Stimulated activated naive CD4-positive, alpha-beta T cell treated with Interleukin-2 at 50 U/mL for 16 hours (primary cell): ENCODE data around the gene SERPINA5.
"Not testable (repeated sequence)": the region's sequence is repeated elsewhere in the genome, so short reads cannot be mapped to it uniquely, and the experiment has no call there.

ENCODE experiments used
- DNase-seq: peaks from one replicate; lab custom pipeline; 2025; lab: John Stamatoyannopoulos, UW

The SERPINA5 gene

DNA sequence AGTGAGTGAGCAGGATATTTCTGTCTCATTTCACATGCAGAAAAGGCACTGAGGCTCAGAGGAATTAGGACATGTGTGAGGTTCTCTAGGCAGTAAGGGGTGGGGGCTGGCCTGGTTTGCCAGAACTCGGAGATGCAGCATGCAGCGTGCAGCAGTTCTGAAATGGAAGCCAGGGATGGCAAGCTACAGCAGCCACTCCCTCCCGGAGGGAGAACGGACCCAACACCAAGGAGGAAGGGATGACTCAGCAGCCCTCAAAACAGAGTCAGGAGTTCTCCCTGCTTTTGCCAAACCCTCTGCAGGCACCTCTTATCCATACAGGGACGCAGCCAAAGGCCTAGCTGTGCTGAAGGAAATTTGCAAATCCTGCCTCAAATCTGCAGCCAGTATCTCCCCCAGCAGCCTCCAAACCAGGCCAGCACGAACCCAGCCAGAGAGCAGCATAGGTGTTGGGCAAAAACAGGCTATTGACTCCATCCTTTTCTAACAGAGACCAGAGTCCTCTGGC is 20.7 kb downstream of the SERPINA5 start:
- DNase-seq = no peak

DNA sequence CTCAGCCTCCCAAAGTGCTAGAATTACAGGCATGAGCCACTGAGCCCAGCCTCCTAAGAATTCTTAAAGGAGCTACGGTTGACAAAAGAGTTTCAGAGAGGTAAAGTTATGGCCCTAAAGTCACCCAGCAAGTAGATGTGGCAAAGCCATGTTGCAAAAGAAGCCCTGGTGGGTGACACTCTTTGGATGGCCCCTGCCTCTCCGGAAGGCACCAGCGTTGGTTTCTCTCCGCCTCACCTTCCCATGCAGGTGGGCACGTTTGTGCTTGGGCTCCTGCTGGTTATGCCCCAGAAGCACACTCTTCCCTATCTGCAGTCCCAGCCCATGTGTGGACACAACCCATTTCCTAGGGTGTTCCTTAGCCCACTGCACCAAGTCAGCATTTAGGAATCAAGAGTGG is 21.5 kb downstream of the SERPINA5 start:
- no peak for DNase-seq

DNA sequence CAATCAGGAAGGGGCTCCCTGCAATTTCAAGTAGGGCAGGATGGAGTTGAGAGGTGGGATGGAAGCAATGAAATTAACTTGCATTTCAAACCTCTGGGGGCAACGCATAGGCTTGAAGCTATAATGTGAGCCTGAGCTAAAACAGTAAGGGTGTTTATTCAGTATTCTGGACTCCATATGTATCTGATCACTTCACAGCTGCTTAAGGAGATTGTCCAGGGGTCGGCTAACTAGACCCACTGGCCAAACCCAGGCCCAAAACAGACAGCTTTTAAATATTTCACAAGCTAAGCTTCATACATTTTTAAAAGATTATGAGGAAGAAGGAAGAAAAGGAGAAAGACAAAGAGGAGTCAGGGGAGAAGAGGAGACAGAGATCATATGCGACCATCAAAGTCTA is 24.1 kb downstream of the SERPINA5 start:
- DNase-seq = no peak

DNA sequence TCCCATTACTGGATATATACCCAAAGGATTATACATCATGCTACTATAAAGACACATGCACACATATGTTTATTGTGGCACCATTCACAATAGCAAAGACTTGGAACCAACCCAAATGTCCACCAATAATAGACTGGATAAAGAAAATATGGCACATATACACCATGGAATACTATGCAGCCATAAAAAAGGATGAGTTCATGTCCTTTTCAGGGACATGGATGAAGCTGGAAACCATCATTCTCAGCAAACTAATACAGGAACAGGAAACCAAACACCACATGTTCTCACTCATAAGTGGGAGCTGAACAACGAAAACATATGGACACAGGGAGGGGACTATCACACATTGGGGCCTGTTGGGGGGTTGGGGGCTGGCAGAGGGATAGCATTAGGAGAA is 27.7 kb downstream of the SERPINA5 start:
- DNase-seq = not testable (repeated sequence)

DNA sequence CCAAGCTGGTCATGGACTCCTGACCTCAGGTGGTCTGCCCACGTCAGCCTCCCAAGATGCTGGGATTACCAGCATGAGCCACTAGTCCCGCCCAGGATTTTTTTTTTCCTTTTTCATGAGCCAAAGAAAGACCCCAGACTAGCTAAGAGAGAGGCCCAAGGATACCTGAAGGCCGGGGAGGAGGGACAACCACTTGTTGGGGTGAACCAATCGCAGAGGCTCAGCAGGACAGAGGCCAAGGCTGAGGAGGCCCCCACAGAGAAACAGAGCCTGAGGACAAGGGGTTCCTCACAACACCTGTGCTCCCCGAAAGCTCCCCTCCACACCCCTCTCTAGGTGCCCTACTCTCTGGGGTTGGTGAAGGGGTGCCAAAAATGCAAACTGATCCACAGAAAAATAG is 30.0 kb downstream of the SERPINA5 start:
- DNase-seq = no peak

DNA sequence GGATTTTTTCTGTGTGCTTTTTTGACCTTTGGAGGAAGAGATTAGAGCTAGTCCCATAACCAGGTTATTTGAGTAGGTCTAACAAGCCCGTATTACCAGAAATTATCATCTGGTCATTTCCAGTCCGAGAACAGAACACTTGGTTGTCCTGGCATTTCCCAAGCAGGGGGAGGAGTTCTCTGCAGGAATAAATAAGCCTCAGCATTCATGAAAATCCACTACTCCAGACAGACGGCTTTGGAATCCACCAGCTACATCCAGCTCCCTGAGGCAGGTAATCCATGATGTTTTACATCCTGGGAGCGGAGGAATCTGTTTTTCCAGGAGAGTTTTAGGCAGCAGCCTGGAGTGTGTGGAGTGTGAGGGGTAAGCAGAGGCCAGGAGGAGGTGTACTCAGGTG is 30.9 kb downstream of the SERPINA5 start, which contains the start of gene SERPINA3:
TSS of gene SERPINA3 (plus strand) at position 218 of the 400 bp plus-strand sequence. CDS start 2,051 bp downstream, outside the sequence.
- no peak for DNase-seq

DNA sequence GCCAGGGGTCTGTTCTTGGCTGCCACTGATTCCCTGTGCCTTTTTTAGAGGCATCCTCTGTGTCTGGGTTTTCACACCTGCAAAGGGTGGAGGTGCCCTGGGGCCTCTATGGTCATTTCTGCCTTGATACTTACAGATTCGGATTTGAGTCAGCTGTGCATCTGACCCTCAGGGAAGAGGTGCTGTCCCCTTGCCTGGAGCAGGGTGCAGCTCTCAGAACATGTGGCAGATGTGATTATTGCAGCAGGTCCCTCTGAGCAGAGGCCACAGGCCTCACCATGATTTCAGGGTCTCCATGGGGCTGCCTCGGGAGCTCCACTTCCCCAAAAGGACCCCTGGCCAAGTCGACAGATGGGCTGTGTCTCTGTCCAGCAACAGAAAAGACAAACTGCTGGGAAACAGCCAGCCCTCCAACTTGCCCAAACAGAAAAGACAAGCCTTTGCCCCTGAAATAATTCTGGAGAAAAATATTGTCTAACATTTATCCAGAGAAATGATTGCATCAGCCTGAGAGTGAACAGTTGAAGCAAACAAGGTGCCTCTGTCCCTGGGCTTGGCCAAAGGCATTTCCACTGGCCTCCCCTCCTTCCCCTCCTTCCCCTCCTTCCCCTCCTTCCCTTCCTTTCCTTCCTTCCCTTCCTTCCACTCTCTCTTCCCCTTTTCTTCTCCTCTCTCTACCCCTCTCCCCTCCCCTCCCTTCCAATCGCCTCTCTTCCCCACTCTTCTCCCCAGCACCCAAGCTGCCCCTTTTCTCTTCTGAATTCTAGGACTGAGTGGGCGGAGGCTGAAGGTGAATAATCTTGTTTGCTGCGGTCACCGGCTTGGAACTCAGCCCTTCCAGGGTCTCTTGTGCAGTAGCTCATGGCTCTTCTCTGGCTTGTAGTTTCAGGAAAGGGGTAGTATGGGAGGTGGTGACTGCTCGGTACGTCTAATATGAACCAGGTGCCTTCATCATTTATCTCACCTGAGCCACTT is 31.6 kb downstream of the SERPINA5 start:
- no peak for DNase-seq

DNA sequence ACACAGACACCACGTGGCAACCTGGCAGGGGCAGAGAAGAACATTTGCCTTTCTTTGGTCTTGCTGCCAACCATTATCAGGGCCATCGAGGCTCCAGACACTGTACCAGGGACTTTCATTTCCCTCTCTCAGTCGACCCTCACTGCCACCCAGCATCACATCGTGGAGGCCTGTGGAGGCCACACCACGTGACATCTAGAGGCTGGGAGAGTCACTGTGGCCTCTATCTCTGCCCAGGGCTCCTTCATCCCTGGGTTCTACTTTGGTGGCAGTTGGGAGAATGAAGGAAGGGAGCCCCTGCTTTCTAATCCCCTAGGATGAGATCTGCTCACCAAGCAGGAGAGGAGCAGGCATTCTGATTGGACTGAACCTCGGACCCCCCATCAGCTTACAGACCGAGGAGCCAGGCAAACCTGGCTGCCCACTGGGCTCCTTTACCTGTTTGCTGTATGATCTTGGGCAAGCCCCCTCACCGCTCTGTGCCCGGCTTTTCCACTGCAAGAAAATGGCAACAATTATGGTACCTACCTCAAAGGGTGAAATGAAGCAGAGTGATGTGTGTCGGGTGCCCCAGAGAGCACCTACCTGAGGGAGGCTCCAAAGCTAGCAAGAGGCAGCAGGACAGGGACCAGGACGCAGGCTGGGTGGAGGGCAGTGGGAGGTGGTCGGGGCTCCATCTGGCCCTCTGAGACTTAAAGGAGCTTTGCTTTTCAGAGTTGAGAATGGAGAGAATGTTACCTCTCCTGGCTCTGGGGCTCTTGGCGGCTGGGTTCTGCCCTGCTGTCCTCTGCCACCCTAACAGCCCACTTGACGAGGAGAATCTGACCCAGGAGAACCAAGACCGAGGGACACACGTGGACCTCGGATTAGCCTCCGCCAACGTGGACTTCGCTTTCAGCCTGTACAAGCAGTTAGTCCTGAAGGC is 32.8 kb downstream of the SERPINA5 start:
- DNase-seq = no peak

DNA sequence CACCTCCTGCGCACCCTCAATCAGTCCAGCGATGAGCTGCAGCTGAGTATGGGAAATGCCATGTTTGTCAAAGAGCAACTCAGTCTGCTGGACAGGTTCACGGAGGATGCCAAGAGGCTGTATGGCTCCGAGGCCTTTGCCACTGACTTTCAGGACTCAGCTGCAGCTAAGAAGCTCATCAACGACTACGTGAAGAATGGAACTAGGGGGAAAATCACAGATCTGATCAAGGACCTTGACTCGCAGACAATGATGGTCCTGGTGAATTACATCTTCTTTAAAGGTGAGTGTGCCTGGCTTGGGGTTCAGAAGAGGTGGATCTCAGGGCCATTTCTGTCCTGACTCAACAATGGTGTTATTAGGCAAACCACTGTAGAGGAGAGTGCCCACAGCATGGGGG is 33.6 kb downstream of the SERPINA5 start:
- no peak for DNase-seq

DNA sequence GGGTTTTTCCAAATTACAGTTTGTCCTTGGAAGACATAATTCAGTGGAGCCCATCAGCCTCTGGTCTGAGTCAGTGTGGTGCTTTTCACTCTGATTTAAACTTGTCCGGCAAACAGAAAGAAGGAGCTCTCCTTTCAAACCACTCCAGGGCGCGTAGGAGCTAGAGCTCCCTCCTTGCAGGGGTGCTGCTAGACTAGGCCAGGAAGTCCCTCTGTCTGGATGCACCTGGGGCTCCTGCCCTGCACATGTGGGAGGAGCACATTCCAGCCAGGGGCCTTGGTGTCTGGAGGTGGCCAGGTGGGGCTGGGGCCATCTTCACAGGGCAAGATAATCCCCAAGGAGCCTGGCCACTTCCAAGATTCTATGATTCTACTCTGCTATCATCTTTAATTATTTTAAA is 34.0 kb downstream of the SERPINA5 start:
- DNase-seq = no peak

DNA sequence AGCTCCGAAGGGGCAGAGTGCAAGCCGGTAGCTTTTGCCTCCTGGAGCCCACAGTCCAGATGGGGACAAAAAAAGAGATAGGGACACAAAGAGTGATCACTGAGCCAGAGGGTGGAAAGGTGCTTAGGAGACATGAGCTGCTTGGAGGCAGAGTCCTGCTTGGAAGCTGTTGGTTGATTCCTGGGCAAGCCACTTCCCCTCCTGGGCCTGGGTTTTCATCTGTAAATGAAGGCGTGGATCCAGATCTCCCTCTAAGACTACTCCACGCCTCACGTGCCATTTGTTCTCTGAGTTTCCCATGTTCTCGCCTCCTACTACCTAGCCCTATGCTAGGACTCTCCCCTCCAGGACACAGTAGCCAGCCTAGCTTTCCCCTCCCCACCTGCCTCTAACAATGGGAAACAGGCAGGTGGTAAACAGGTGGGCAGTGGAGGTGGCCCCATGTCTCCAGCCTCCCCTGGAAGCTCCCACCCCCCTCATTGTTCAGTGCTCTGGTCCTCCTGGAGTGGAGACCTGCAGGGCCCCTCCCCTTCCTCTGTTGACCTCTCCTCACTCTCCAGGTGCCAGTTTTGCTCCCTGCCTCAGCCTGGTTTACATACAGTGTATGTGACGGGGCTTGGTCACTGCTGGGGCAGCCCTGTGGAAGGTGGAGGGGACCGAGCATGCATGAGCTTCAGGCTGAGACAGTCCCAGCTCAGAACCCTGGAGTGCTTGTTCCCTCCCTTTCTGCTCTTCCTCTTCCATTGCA is 34.8 kb downstream of the SERPINA5 start:
- DNase-seq = no peak

DNA sequence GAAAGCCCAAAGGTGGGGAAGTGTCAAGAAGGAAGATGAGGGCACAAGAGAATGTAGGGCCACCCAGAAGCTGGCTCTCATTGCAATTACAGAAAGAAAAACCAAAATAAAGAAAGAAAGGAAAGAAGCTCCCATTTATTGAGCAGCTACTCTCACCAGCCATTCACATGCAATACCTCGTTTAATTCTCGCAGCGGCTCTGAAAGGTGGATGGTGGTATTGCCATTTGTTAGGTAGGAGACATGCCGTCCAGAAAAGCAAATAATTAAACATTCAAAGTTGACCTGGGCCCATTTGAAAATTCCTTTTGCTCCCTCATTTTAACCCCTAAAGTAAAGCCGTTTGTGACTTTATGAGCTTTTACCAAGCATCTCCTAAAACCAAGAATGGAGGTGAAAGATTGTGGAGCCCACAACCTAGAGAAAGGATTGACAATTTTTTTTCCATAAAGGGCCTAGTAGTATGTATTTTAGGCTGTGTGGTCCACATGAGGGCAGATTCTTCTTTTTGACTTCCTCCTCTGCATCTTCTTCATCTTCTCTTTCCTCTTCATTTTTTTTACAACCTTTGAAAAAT is 36.2 kb downstream of the SERPINA5 start:
- DNase-seq = no peak

DNA sequence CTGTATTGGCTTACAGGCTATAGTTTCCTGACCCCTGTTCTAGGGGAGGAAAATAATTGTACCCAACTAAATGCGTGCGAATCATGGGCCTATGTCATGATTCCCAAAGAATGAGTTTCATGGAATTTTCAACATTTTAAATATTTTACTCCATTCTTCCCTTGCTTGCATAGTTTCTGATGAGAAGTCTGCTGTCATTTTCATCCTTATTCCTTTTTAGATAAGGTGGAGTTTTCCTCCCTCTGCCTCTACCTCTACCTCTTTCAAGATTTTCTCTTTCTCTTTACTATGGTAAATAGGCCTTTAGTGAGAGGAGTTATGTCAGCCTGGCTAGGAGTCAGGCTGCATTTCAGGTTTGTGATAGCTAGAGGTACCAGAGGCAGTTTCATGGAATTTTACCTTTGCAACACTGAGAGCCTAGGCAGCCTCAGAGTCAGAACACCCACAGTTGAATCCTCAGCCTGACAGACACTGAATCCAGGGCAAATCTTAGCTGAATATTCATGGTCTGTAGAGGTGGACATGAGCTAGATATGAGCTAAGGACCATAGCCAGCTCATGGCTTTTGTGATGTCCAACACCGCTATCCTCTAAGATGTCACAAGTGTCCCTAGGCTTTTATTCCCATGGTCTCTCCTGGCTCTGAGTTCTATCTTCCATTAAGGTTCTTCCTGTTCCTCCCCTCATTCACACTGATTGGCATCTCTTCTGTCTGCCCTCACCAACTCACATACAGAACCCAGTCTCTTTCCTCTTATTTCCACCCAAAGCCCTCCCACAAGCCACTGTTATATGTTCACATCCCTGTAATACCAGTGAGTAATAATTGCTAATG is 37.0 kb downstream of the SERPINA5 start:
- no peak for DNase-seq

DNA sequence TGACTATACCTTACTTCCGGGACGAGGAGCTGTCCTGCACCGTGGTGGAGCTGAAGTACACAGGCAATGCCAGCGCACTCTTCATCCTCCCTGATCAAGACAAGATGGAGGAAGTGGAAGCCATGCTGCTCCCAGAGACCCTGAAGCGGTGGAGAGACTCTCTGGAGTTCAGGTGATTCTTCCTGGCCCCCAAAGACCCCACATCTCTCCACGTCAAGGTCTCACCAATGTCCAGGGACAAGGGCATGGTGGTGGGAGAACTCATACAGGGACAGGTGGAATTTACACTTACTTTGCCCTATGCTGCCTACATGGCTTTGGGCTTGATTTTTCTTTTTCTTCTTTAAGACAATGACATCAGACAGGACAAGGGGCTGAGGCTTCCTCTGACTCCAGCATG is 38.1 kb downstream of the SERPINA5 start:
- no peak for DNase-seq

DNA sequence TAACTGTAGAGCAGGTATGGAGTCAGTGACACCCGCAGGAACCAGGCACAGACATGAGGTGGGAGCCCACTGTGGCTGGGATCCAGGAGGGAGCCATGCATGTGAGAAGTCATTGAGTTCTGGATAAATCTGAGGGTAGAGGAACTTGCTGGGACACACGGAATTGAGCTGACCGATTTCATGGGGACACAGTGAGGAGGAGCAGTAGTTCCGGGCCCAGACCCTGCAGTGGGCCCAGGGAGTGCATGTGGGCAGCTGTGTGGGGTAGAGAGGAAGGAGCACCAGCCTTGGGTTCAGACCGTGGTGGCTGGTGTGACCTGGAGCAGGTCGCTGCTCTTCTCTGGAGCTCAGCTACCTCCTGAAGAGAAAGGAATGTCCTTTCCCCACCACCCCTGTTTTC is 39.4 kb downstream of the SERPINA5 start:
- no peak for DNase-seq

DNA sequence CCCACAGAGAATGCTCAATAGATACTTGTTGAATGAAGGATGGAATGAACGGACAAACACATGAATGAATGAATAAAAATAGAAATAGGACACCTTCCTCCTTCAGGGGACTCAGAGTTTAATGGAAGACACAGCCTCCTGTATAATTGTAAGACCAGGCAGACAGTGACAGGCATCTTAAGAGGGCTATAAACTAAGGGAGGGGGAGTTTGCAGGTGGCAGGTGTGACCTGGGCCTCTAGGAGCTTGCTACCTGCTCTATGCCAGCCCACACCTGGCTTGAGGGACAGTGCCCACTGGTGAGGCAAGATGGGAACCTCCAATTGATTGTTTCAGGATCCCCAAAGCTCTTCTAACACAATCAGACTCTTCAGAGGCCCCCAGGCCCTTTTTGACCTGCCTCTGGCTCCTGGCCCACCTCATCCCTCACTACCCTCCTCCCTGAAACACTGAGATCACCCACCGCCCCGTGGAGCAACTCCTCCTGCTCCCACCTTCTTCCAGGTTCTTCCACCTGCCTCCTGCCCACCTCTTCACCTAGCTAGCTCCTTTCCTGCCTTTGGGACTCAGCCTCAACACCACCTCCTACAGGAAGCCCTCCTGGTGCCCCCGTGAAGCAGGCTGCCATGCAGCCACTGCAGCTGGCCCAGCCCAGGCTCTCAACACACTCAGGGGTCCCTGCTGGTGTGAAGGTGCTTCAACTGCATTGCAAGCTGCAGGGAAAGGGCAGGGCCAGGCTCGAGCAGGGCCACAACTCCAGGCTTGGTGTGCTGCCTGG is 40.3 kb downstream of the SERPINA5 start:
- no peak for DNase-seq

DNA sequence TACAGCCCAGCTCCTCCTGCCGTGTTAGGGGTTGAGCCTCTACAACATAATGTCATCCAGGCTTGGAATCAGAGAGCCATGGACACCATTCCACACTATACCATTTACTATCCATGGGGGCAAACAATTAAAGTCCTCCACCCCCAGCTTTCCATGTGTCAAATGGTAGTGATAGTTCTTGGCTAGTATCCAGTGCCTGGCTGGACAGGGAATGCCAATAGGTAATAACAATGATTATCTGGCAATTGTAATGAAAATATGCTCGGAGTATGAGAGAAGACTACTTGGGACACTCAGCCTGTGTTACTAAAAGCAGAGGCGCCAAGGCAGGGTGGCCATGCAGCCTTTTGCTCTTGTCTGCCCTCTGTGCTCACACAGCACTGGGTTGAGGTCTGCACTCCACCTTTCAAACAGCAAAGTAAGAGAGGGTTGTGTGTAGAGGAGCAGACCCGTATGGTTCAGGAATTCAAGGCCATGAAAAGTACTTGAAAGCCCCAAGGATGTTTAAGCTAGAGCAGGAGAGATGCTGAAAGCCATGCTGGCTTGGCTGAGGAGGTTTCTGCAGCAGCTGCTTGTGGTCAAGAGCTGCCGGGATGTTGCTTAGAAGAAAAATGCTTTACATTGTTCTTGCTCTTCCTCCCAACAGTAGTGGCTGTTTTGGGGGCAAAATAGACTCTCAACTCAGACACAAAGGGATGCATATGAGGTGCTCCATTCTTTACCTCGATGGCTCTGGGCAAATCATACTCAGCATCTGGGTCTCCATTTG is 41.6 kb downstream of the SERPINA5 start:
- no peak for DNase-seq

DNA sequence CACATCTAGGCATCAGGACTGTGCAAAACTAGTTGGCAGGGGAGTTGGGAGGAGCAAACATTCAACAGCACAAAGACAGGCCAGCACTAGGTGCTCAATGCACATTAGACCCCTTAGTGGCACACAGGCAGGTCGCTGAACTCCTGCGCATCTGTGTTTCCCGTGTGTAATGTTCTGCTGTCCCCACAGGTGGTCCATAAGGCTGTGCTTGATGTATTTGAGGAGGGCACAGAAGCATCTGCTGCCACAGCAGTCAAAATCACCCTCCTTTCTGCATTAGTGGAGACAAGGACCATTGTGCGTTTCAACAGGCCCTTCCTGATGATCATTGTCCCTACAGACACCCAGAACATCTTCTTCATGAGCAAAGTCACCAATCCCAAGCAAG is 42.2 kb downstream of the SERPINA5 start:
- no peak for DNase-seq
